ENCODE results near the gene MS4A4A. TPM values are rescaled to one million over a fixed set of nuclear protein-coding genes. Genes with fewer than 3 reads are reported as not detected.

Gene MS4A4A
- total RNA-seq, 2 experiments from 2014 or later = not detected

- Mint-ChIP-seq H3K4me3 (no peak overlapping the region), H3K4me1 (ENCODE audit: low read depth) (no peaks in the 10 kb centered on the region), H3K36me3 (ENCODE audit: low read depth) (no peaks in the 10 kb centered on the region), H3K27ac (no peak overlapping the region), H3K9me3 (peaks cover 2% of the 10 kb centered on the region), H3K27me3 (peaks cover 8% of the 10 kb centered on the region)
- Histone ChIP-seq H3K27me3 (ENCODE audit: control insufficient read depth in 1 of 2, insufficient read depth in 2 of 2, low read length in 2 of 2) (no peaks in the 10 kb centered on the region), H3K4me1 (ENCODE audit: insufficient read depth, low read length) (peaks cover 2% of the 10 kb centered on the region), H3K36me3 (ENCODE audit: insufficient read depth, low read length) (no peaks in the 10 kb centered on the region), H3K4me3 (ENCODE audit: low read length) (no peak overlapping the region), H3K27ac (ENCODE audit: low read depth in 1 of 2, low read length in 2 of 2) (no peak overlapping the region), H3K9me3 (ENCODE audit: control insufficient read depth in 1 of 2, insufficient read depth in 1 of 2, low read length in 2 of 2) (no peaks in the 10 kb centered on the region)
- ATAC-seq (ENCODE audit: poor library complexity) = no peak
- intact Hi-C loops (cut with DNase I, micrococcal nuclease) = no loop called here
- no peak for DNase-seq
- TF ChIP-seq, protein P1, sequence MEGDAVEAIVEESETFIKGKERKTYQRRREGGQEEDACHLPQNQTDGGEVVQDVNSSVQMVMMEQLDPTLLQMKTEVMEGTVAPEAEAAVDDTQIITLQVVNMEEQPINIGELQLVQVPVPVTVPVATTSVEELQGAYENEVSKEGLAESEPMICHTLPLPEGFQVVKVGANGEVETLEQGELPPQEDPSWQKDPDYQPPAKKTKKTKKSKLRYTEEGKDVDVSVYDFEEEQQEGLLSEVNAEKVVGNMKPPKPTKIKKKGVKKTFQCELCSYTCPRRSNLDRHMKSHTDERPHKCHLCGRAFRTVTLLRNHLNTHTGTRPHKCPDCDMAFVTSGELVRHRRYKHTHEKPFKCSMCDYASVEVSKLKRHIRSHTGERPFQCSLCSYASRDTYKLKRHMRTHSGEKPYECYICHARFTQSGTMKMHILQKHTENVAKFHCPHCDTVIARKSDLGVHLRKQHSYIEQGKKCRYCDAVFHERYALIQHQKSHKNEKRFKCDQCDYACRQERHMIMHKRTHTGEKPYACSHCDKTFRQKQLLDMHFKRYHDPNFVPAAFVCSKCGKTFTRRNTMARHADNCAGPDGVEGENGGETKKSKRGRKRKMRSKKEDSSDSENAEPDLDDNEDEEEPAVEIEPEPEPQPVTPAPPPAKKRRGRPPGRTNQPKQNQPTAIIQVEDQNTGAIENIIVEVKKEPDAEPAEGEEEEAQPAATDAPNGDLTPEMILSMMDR (IDR thresholded peaks at IDR 0.05) = no peak
- CTCF ChIA-PET = no interaction called here
- POLR2A ChIA-PET = no interaction called here
These were observed 52.4 kb downstream of the MS4A4A start for GRCh38 chr11:60332846-60333245.

GRCh38 chr11:60334005-60334620 lies 53.6 kb downstream of the MS4A4A start:
- Mint-ChIP-seq H3K4me3 (no peak overlapping the region), H3K9me3 (peaks cover 2% of the 10 kb centered on the region), H3K4me1 (ENCODE audit: low read depth) (no peaks in the 10 kb centered on the region), H3K27ac (no peak overlapping the region), H3K27me3 (peaks cover 8% of the 10 kb centered on the region), H3K36me3 (ENCODE audit: low read depth) (no peaks in the 10 kb centered on the region)
- no peaks in the 10 kb centered on the region for H3K27me3 ChIP-seq (ENCODE audit: control insufficient read depth in 1 of 2, insufficient read depth in 2 of 2, low read length in 2 of 2)
- intact Hi-C loops (cut with DNase I, micrococcal nuclease) = loop anchor here in 1 of 2 experiments (1.0 kb wide), 1 partner anchor 284 kb away; no protein-coding TSS in a partner anchor
- H3K36me3 ChIP-seq (ENCODE audit: insufficient read depth, low read length) = no peaks in the 10 kb centered on the region
- H3K9me3 ChIP-seq (ENCODE audit: control insufficient read depth in 1 of 2, insufficient read depth in 1 of 2, low read length in 2 of 2) = no peaks in the 10 kb centered on the region
- POLR2A ChIA-PET = no interaction called here
- H3K4me1 ChIP-seq (ENCODE audit: insufficient read depth, low read length) = peaks cover 2% of the 10 kb centered on the region
- no peak overlapping the region for H3K4me3 ChIP-seq (ENCODE audit: low read length)
- CTCF ChIA-PET = interaction anchor here (1.5 kb wide), 1 partner anchor 12 kb away, joined by 3 read pairs; no protein-coding TSS in a partner anchor
- TF ChIP-seq, protein P1 (IDR thresholded peaks at IDR 0.05) = peak; percentile 75
- ATAC-seq (ENCODE audit: poor library complexity) (peak; percentile 34), DNase-seq (peak; percentile 10 to 75 (median 49))
- no peak overlapping the region for H3K27ac ChIP-seq (ENCODE audit: low read depth in 1 of 2, low read length in 2 of 2)

- no peaks in the 10 kb centered on the region for H3K36me3 ChIP-seq (ENCODE audit: insufficient read depth, low read length)
- ChIA-PET POLR2A (no interaction called here), CTCF (no interaction called here)
- H3K4me1 ChIP-seq (ENCODE audit: insufficient read depth, low read length) = peaks cover 2% of the 10 kb centered on the region
- H3K27me3 Mint-ChIP-seq = peaks cover 19% of the 10 kb centered on the region
- TF ChIP-seq, protein P1 (IDR thresholded peaks at IDR 0.05) = no peak
- H3K27ac Mint-ChIP-seq = no peak overlapping the region
- no peaks in the 10 kb centered on the region for H3K4me1 Mint-ChIP-seq (ENCODE audit: low read depth)
- H3K9me3 Mint-ChIP-seq = no peaks in the 10 kb centered on the region
- DNase-seq = no peak
- no peaks in the 10 kb centered on the region for H3K9me3 ChIP-seq (ENCODE audit: control insufficient read depth in 1 of 2, insufficient read depth in 1 of 2, low read length in 2 of 2)
- no peaks in the 10 kb centered on the region for H3K36me3 Mint-ChIP-seq (ENCODE audit: low read depth)
- H3K4me3 ChIP-seq (ENCODE audit: low read length) = no peak overlapping the region
- H3K27me3 ChIP-seq (ENCODE audit: control insufficient read depth in 1 of 2, insufficient read depth in 2 of 2, low read length in 2 of 2) = no peaks in the 10 kb centered on the region
- intact Hi-C loops (cut with DNase I, micrococcal nuclease) = no loop called here
- no peak overlapping the region for H3K4me3 Mint-ChIP-seq
- H3K27ac ChIP-seq (ENCODE audit: low read depth in 1 of 2, low read length in 2 of 2) = no peak overlapping the region
- ATAC-seq (ENCODE audit: poor library complexity) = no peak
These were observed 56.4 kb downstream of the MS4A4A start for GRCh38 chr11:60336767-60337391.

Measured in CD4-positive, alpha-beta T cell (primary cell).